GM10248 (cell line): ENCODE measurements around the gene LBHD1.
A peak's percentile ranks its signal among the peaks of the same experiment; 100 is the strongest.
"Not testable (repeated sequence)": the region's sequence is repeated elsewhere in the genome, so short reads cannot be mapped to it uniquely, and the experiment has no call there.

Source experiments
- CTCF ChIA-PET: fragments of 300-600 bp; sonication (Branson Sonifier 250); formaldehyde crosslinking; extraction: SDS; loops from one replicate; lab custom pipeline; 2021; ENCODE audit warnings: antibody characterized with exemption; lab: Yijun Ruan, JAX
- POLR2A ChIA-PET: fragments of 350-650 bp; sonication (Branson Sonifier 250); formaldehyde crosslinking; extraction: SDS; loops from one replicate; lab custom pipeline; 2020; ENCODE audit warnings: antibody characterized with exemption; lab: Yijun Ruan, JAX
- DNase-seq: peaks from one replicate; pipeline ENCODE4 v3.0.0; 2012; ENCODE audit errors: extremely low spot score
- CTCF ChIP-seq: IDR thresholded peaks from 2 replicates; pipeline ENCODE4 v1.5.1; 2012; ENCODE audit warnings: mild to moderate bottlenecking, low read depth; ENCODE audit errors: extremely low read depth, missing control alignments, control extremely low read depth

Gene LBHD1

GRCh38 chr11:62708392-62708791 lies 36.3 kb upstream of the LBHD1 start:
- DNase-seq, result no peak
- no peak for TF ChIP-seq CTCF
- POLR2A ChIA-PET, result interaction anchor here (0.6 to 4.3 kb wide), 8 partner anchors 19 to 147 kb away, joined by 3 to 18 read pairs (median 6); partner anchors contain the start of genes C11orf98, CSKMT, HNRNPUL2 and MTA2
- CTCF ChIA-PET, result interaction anchor here (1.0 to 9.1 kb wide), 9 partner anchors 14 to 166 kb away, joined by 3 to 79 read pairs (median 5); partner anchors contain the start of genes C11orf98, CSKMT, LRRN4CL and TUT1

- DNase-seq, result no peak
- TF ChIP-seq CTCF, result no peak
- ChIA-PET POLR2A (interaction anchor here (0.9 to 3.3 kb wide), 4 partner anchors 20 to 148 kb away, joined by 4 to 14 read pairs (median 4); partner anchors contain the start of genes HNRNPUL2 and TUT1), CTCF (interaction anchor here (1.2 to 9.1 kb wide), 8 partner anchors 10 to 165 kb away, joined by 3 to 79 read pairs (median 5); partner anchors contain the start of genes INTS5 and LRRN4CL)
These were observed 35.3 kb upstream of the LBHD1 start, which contains the start of the genes BSCL2 and GNG3 for GRCh38 chr11:62707277-62707861. Gene BSCL2, minus strand, starts transcription at chr11:62707424. Its CDS starts 229 bp downstream, at chr11:62707195. Gene GNG3, plus strand, starts transcription at chr11:62707676. Its CDS starts 620 bp downstream, at chr11:62708296.

GRCh38 chr11:62706850-62707247 lies 34.8 kb upstream of the LBHD1 start:
- no peak for TF ChIP-seq CTCF
- no peak for DNase-seq
- ChIA-PET CTCF (interaction anchor here (1.2 to 9.1 kb wide), 9 partner anchors 9 to 243 kb away, joined by 3 to 79 read pairs (median 4); partner anchors contain the start of gene INTS5), POLR2A (interaction anchor here (0.9 to 1.9 kb wide), 2 partner anchors 41 to 134 kb away, joined by 6 to 17 read pairs; partner anchors contain the start of genes C11orf98 and CSKMT)

GRCh38 chr11:62705880-62706849 lies 34.1 kb upstream of the LBHD1 start:
- DNase-seq, result peak; percentile 96
- CTCF ChIA-PET, result interaction anchor here (0.8 to 9.1 kb wide), 13 partner anchors 10 to 242 kb away, joined by 3 to 79 read pairs (median 4); partner anchors contain the start of genes C11orf98, CSKMT, INTS5 and LRRN4CL
- POLR2A ChIA-PET, result interaction anchor here (0.5 to 1.9 kb wide), 7 partner anchors 41 to 135 kb away, joined by 3 to 17 read pairs (median 4); partner anchors contain the start of genes C11orf98, CSKMT and EEF1G
- no peak for TF ChIP-seq CTCF

GRCh38 chr11:62705413-62705812 lies 33.3 kb upstream of the LBHD1 start:
- ChIA-PET CTCF (interaction anchor here (0.8 to 9.1 kb wide), 10 partner anchors 11 to 242 kb away, joined by 3 to 79 read pairs (median 4); partner anchors contain the start of genes C11orf98, CSKMT, LRRN4CL and TUT1), POLR2A (interaction anchor here (0.5 to 1.9 kb wide), 5 partner anchors 40 to 131 kb away, joined by 3 to 17 read pairs (median 4); partner anchors contain the start of genes C11orf98, CSKMT and EEF1G)
- TF ChIP-seq CTCF, result no peak
- no peak for DNase-seq

GRCh38 chr11:62703921-62704320 lies 31.9 kb upstream of the LBHD1 start:
- CTCF ChIA-PET, result interaction anchor here (1.1 to 9.1 kb wide), 6 partner anchors 10 to 279 kb away, joined by 3 to 79 read pairs (median 6); partner anchors contain the start of genes EML3 and TAF6L
- POLR2A ChIA-PET, DNase-seq: not testable (repeated sequence)
